ENCODE results near the gene GRAMD1B.

DNA sequence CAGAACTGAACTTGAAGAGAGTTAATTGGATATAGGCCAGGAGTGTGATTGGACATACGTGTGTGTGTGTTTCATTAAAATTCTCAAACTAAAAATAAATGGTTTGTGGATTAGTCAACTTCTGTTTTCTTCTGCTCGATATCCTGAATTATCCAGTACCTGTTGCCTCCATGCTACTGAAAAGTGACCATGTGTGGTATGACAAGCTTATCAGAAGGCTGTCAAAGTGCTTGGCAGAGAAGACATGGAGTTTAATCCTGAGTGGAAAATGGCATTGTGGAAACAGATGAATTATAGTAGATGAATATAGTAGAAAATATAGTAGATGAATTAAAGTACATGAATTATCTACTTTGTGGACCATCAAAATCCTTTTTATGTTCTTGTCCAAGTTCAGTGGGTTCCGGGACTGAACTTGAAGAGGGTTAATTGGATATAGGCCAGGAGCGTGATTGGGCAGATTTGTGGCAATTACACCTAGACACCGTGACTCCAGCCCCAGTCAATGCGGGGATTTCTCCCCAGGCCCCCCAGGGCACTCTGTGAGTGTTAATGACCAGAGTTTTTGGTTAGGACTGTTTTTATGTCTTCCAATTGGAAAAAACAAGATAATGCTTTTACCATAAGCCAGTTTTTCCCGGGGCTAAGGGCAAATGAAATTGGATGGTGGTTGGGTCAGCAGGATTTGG lies 30.1 kb downstream of the GRAMD1B start:
- TF ChIP-seq, protein P1, sequence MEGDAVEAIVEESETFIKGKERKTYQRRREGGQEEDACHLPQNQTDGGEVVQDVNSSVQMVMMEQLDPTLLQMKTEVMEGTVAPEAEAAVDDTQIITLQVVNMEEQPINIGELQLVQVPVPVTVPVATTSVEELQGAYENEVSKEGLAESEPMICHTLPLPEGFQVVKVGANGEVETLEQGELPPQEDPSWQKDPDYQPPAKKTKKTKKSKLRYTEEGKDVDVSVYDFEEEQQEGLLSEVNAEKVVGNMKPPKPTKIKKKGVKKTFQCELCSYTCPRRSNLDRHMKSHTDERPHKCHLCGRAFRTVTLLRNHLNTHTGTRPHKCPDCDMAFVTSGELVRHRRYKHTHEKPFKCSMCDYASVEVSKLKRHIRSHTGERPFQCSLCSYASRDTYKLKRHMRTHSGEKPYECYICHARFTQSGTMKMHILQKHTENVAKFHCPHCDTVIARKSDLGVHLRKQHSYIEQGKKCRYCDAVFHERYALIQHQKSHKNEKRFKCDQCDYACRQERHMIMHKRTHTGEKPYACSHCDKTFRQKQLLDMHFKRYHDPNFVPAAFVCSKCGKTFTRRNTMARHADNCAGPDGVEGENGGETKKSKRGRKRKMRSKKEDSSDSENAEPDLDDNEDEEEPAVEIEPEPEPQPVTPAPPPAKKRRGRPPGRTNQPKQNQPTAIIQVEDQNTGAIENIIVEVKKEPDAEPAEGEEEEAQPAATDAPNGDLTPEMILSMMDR (IDR thresholded peaks at IDR 0.05) = no peak
- no peak for TF ChIP-seq POLR2A (IDR thresholded peaks at IDR 0.05)
